ENCODE results near the gene N4BP2L1.
"Not testable (repeated sequence)": the region's sequence is repeated elsewhere in the genome, so short reads cannot be mapped to it uniquely, and the experiment has no call there.

Gene N4BP2L1

DNA sequence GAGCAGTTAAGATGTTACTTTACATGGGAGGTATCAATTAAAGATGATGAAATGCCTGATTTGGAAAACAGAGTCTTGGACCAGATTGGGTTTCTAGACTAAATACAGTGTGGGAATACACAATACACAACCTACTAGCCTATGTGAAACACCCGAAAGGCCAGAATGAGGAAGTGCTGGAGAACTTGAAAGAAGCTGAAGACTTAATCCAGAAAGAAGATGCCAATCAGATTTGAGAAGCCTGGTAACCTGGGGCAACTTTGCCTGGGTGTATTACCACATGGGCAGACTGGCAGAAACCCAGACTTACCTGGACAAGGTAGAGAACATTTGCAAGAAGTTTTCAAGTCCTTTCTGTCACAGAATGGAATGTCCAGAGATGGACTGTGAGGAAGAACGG lies 43.2 kb downstream of the N4BP2L1 start:
- FAIRE-seq = no peak

DNA sequence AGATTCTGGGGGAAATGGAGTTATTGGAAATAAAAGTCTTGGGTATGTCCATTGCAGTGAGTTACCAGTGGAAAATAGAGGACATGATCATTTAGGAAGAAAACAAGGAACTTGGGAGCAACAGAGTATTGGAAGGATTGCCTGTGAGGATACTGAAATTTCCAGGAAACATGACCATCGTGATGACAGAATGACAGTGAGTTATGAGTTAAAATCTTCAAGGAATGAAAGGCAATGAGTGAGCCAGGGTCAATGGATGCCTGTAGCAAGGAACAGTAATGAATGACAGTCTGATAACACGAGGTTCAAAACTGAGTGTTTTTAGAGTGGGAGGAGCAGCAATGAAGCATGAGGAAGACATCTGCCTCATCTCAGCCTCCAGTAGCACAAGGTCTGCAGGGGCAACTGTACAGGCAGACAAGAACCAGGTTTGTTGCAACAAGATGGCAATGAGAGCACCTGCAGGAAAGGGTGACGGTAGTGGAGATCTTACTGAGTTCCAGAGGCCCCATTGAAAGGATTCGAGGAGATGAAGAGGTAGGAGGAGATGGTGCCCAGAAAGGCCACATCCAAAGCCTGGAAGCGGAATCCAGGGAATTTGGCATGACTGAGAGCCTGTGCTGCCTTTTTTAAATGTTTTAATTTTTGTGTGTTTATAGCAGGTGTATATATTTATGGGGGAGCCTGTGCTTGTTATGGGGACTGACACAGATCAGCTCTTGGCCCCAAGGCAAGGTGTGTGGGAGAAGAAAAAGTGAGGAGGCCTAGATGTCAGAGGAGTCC lies 43.9 kb downstream of the N4BP2L1 start:
- no peak for FAIRE-seq

DNA sequence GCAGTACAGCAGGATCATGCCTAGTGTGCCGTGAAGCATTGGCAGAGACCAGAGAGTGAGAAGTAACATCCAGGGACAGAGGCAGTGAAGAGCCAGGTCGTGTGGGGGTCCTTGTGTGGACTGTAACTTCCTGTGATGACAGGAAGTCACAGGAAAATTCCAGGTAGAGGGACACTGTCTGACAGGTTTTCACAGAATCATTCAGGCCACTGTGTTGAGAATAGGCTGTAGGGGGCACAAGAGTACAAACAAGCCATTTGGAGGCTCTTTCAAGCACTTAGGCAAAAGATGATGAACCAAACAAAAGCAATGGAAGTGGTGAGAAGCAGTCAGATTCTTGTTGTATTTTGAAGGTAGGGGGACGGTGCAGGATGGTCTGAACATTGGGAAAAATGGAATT lies 46.4 kb downstream of the N4BP2L1 start:
- no peak for FAIRE-seq

DNA sequence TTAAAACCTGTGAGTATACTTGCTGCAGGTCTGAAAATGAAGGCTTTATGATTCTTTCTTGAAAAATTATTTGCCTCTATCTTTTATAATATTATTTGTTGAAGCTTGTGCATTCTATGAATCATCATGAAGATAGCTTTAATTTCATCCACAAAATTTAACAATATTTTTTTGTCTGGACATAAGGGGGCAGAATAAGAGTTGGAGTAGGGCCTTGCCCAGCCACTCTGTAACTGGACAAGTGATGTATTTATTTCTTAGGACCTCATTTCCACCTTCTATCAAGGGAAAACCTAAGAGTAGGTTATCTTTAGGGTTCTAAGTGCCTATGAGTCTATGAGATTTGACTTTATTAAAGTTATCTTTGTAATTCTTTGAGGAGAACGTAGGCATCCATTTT lies 49.9 kb downstream of the N4BP2L1 start:
- no peak for FAIRE-seq

DNA sequence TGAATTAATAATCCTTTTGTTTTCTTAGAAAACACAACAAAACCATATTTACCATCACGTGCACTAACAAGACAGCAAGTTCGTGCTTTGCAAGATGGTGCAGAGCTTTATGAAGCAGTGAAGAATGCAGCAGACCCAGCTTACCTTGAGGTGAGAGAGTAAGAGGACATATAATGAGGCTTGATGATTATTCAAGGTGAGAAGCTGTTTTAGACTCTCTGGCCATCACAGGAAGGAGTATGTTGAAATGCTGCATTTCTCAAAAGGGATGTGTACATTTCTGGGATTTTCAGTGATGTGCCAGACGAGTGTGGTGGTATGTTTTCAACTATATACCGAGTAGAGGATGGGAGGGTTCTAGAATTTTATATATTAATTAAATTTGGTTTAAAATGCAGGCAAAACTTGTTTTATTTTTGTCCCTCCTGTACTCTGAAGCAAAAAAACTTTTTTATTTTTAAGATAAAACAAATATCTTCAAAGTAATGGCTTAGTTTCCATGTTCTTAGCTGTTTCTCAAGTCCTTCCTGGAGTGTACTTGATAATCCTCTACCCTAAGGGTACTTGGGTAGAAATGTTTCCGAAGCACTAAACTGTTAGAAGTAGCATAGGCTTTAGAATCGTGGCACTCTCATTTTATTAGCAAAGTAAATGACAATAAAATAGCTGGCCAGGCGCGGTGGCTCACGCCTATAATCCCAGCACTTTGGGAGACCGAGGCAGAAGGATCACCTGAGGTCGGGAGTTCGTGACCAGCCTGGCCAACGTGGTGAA lies 51.1 kb downstream of the N4BP2L1 start:
- no peak for FAIRE-seq

DNA sequence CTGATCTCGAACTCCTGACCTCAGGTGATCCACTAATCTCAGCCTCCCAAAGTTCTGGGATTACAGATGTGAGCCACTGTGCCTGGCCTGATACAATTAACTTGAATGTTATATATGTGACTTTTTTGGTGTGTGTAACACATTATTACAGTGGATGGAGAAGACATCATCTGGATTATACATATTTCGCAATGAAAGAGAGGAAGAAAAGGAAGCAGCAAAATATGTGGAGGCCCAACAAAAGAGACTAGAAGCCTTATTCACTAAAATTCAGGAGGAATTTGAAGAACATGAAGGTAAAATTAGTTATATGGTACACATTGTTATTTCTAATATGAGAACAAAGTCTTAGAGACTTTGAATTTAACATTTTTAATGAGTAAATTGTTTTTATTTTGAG lies 57.1 kb downstream of the N4BP2L1 start:
- FAIRE-seq = no peak

DNA sequence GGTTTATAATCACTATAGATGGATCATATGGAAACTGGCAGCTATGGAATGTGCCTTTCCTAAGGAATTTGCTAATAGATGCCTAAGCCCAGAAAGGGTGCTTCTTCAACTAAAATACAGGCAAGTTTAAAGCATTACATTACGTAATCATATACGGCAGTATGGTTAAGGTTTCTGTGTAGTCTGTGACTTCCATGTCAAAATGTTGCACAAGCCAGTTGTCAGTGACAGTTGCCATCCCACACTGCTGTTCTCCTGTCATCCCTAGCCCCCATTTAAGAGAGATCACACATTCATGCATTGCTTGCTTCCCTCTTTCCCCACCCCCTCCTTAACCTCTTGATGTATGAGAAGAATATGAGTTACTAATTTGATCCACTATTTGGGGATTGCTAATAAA lies 65.4 kb downstream of the N4BP2L1 start:
- no peak for FAIRE-seq

DNA sequence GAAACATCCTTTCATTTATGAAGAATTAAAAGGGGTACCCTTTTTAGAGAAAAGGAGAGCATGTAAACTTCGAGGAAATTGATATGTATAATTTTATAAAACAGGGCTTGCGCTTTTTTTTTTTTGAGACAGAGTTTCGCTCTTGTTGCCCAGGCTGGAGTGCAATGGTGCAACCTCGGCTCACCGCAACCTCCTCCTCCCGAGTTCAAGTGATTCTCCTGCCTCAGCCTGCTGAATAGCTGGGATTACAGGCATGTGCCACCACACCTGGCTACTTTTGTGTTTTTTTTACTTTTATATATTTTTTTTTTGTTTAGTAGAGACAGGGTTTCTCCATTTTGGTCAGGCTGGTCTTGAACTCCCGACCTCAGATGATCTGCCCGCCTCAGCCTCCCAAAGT lies 72.0 kb downstream of the N4BP2L1 start:
- not testable (repeated sequence) for FAIRE-seq

DNA sequence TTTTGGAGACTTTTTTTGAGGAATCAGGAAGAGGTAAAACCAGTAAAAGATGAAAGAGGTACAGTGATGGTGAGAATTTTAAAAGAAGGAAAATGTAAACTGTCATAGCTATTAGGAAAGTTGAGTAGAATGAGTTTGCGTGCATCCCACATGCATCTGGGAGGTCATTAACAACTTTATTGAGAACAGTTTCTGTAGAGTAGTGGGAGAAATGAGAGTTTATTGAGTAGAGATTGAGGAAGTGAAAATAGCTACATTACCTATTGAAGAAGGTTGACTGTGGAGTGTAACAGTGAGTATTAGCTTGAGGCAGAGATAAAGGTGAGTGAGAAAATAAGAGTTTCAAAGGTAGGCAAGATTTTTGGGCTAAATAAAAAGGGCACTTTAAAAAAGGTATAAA lies 73.9 kb downstream of the N4BP2L1 start:
- FAIRE-seq = no peak

DNA sequence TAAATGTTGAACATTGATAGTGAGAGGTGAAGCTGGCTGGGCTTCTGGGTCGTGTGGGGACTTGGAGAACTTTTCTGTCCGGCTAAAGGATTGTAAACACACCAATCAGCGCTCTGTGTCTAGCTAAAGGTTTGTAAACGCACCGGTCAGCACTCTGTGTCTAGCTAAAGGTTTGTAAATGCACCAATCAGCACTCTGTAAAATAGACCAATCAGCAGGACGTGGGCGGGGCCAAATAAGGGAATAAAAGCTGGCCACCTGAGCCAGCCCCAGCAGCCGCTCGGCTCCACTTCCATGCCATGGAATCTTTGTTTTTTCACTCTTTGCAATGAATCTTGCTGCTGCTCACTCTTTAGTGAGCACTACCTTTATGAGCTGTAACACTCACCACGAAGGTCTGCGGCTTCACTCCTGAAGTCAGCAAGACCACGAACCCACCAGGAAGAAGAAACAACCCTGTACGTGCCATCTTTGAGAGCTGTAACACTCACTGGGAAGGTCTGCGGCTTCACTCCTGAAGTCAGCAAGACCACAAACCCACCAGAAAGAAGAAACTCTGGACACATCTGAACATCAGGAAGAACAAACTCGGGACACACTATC lies 77.0 kb downstream of the N4BP2L1 start:
- not testable (repeated sequence) for FAIRE-seq

All from G401.6 (cell line).